HCT116 (cell line): ENCODE results near the gene DENND1A. TPM values are rescaled to one million over a fixed set of nuclear protein-coding genes. Genes with fewer than 3 reads are reported as not detected.

Experiments used
- ATAC-seq: fragments of 200-7000 bp; cut with Tn5 transposase; 2 replicates; pipeline ENCODE4 v1.9.1; 2020; ENCODE audit warnings: mild to moderate bottlenecking, moderate library complexity
- BruUV-seq: library from RNA; stranded (reverse); fragments of 400-500 nt; replicated peaks from 2 replicates; lab custom pipeline; 2021; lab: Mats Ljungman, UMichigan
- CTCF ChIA-PET: fragments of 300-600 bp; sonication (Branson Sonifier 250); formaldehyde crosslinking; loops from one replicate; lab custom pipeline; 2021; ENCODE audit warnings: antibody characterized with exemption; lab: Charles Lee
- POLR2A ChIA-PET: fragments of 300-600, 350-600 bp; sonication (Branson Sonifier 250); formaldehyde crosslinking; loops from one replicate; lab custom pipeline; 2021; ENCODE audit warnings: antibody characterized with exemption; lab: Charles Lee
- RAD21 ChIA-PET, 2 experiments: fragments of 300-600 bp; sonication (Branson Sonifier 250); formaldehyde crosslinking; loops; one replicate each; lab custom pipeline; 2023; ENCODE audit warnings: low total read pairs in 2 of 2; ENCODE audit not compliant: uncharacterized antibody in 2 of 2, unreplicated experiment in 2 of 2, low non-redundant PET in 1 of 2; lab: Charles Lee
- DNase-seq: peaks from one replicate; pipeline ENCODE4 v3.0.0-alpha.2; 2010; ENCODE audit warnings: low read depth, low spot score
- H2AFZ ChIP-seq: fragments of 200-600 bp; shearing (Covaris generic), sonication (generic); 2 replicates; pipeline ENCODE4 v1.6.1; 2017; ENCODE audit warnings: low read depth, mixed run types, mixed read lengths, antibody characterized with exemption, low read length; ENCODE audit not compliant: poor library complexity, severe bottlenecking
- H3K27ac ChIP-seq: 2 replicates; pipeline ENCODE4 v1.5.1; 2012; ENCODE audit warnings: low read depth, low read length
- H3K27me3 ChIP-seq: fragments of 200-600 bp; sonication (generic); 2 replicates; pipeline ENCODE4 v1.6.1; 2016; ENCODE audit warnings: mixed run types, low read length, mixed read lengths; ENCODE audit not compliant: insufficient read depth
- H3K36me3 ChIP-seq, 2 experiments: fragments of 200-500 bp in 1 of 2; fragments of 200-600 bp in 1 of 2; sonication (Bioruptor generic) in 1 of 2; sonication (generic) in 1 of 2; 2 replicates each; pipeline versions ENCODE4 v1.5.1 to v1.6.1; 2014 to 2016; ENCODE audit warnings: low read length in 2 of 2, inconsistent platforms in 1 of 2, mixed read lengths in 1 of 2, mixed run types in 1 of 2; ENCODE audit not compliant: insufficient read depth in 2 of 2, control insufficient read depth in 1 of 2
- H3K4me1 ChIP-seq, 2 experiments: fragments of 200-600 bp in 1 of 2; sonication (generic) in 1 of 2; 2 replicates each; pipeline versions ENCODE4 v1.5.1 to v1.6.1; 2012 to 2017; ENCODE audit warnings: low read length in 2 of 2, inconsistent platforms in 1 of 2, mild to moderate bottlenecking in 1 of 2, mixed read lengths in 1 of 2, mixed run types in 1 of 2, moderate library complexity in 1 of 2; ENCODE audit not compliant: insufficient read depth in 2 of 2, control insufficient read depth in 1 of 2
- H3K4me2 ChIP-seq: fragments of 200-600 bp; sonication (generic); 2 replicates; pipeline ENCODE4 v1.6.1; 2017; ENCODE audit warnings: mixed run types, low read length, mixed read lengths
- H3K4me3 ChIP-seq, 2 experiments: fragments of 200-600 bp in 1 of 2; sonication (generic) in 1 of 2; replicated peaks in 1 of 2; 2 replicates each; pipeline ENCODE4 v1.5.1; 2011 to 2016; ENCODE audit warnings: low read length in 2 of 2, control low read depth in 1 of 2, low read depth in 1 of 2, mild to moderate bottlenecking in 1 of 2, mixed read lengths in 1 of 2, mixed run types in 1 of 2
- H3K79me2 ChIP-seq: fragments of 200-600 bp; sonication (generic); 2 replicates; pipeline ENCODE4 v1.6.1; 2017; ENCODE audit warnings: mild to moderate bottlenecking, mixed run types, low read length, moderate library complexity, mixed read lengths; ENCODE audit not compliant: insufficient read depth
- H3K9ac ChIP-seq: fragments of 200-600 bp; sonication (generic); 2 replicates; pipeline ENCODE4 v1.6.1; 2016; ENCODE audit warnings: low read length, mixed read lengths
- H3K9me2 ChIP-seq: fragments of 200-600 bp; sonication (generic), shearing (Covaris generic); 2 replicates; pipeline ENCODE4 v1.6.1; 2017; ENCODE audit warnings: mixed run types, mild to moderate bottlenecking, moderate library complexity; ENCODE audit not compliant: insufficient read depth
- H3K9me3 ChIP-seq, 2 experiments: fragments of 200-500 bp in 1 of 2; fragments of 200-600 bp in 1 of 2; sonication (Bioruptor generic) in 1 of 2; sonication (generic) in 1 of 2; 2 replicates each; pipeline ENCODE4 v1.6.1; 2014 to 2017; ENCODE audit warnings: low read length in 2 of 2, mixed read lengths in 2 of 2, inconsistent platforms in 1 of 2, low read depth in 1 of 2, mild to moderate bottlenecking in 1 of 2, mixed run types in 1 of 2, moderate library complexity in 1 of 2; ENCODE audit not compliant: control insufficient read depth in 1 of 2, insufficient read depth in 1 of 2
- H4K20me1 ChIP-seq: fragments of 200-600 bp; sonication (generic), shearing (Covaris generic); 2 replicates; pipeline ENCODE4 v1.6.1; 2017; ENCODE audit warnings: mixed run types, mild to moderate bottlenecking, moderate library complexity; ENCODE audit not compliant: insufficient read depth
- ATF3 ChIP-seq: IDR thresholded peaks from 2 replicates; pipeline ENCODE4 v1.6.1; 2012
- CBX3 ChIP-seq: IDR thresholded peaks from 2 replicates; pipeline ENCODE4 v1.6.1; 2012; ENCODE audit warnings: low read depth
- CEBPB ChIP-seq: IDR thresholded peaks from 2 replicates; pipeline ENCODE4 v1.6.1; 2012; ENCODE audit warnings: low read depth
- CTCF ChIP-seq, 3 experiments: fragments of 200-600 bp in 1 of 3; sonication (generic) in 1 of 3; IDR thresholded peaks in 2 of 3; conservative IDR thresholded peaks in 1 of 3; 2 replicates each; pipeline ENCODE4 v1.5.1; 2012 to 2017; ENCODE audit warnings: low read depth in 2 of 3, low read length in 2 of 3, antibody characterized with exemption in 1 of 3, borderline replicate concordance in 1 of 3, control low read depth in 1 of 3, mild to moderate bottlenecking in 1 of 3, mixed read lengths in 1 of 3, mixed run types in 1 of 3, moderate library complexity in 1 of 3; ENCODE audit not compliant: insufficient read depth in 1 of 3
- EGR1 ChIP-seq: IDR thresholded peaks from 2 replicates; pipeline ENCODE4 v1.6.1; 2012; ENCODE audit warnings: low read depth
- ELF1 ChIP-seq: IDR thresholded peaks from 2 replicates; pipeline ENCODE4 v1.6.1; 2012; ENCODE audit warnings: low read depth, borderline replicate concordance
- EZH2 ChIP-seq: fragments of 200-600 bp; sonication (generic); IDR thresholded peaks from 2 replicates; pipeline ENCODE4 v1.6.1; 2017; ENCODE audit warnings: antibody characterized with exemption, mixed run types
- EZH2phosphoT487 ChIP-seq: fragments of 200-600 bp; IDR thresholded peaks from 2 replicates; pipeline ENCODE4 v1.6.1; 2018; ENCODE audit warnings: antibody characterized with exemption, borderline replicate concordance
- FOSL1 ChIP-seq: IDR thresholded peaks from 2 replicates; pipeline ENCODE4 v1.6.1; 2012; ENCODE audit warnings: low read depth
- JUND ChIP-seq: IDR thresholded peaks from 2 replicates; pipeline ENCODE4 v1.6.1; 2012
- POLR2A ChIP-seq: IDR thresholded peaks from 2 replicates; pipeline ENCODE4 v1.7.0; 2011; ENCODE audit warnings: borderline replicate concordance; ENCODE audit not compliant: insufficient read depth, insufficient read length; ENCODE audit errors: extremely low read depth
- POLR2AphosphoS5 ChIP-seq: IDR thresholded peaks from 2 replicates; pipeline ENCODE4 v1.6.1; 2011; ENCODE audit warnings: mild to moderate bottlenecking, low read depth, low read length, moderate library complexity
- RAD21 ChIP-seq: IDR thresholded peaks from 2 replicates; pipeline ENCODE4 v1.6.1; 2012; ENCODE audit warnings: low read depth, mild to moderate bottlenecking
- SP1 ChIP-seq: IDR thresholded peaks from 2 replicates; pipeline ENCODE4 v1.6.1; 2012; ENCODE audit warnings: low read depth
- TCF7L2 ChIP-seq: IDR thresholded peaks from 2 replicates; pipeline ENCODE4 v1.7.0; 2011; ENCODE audit warnings: borderline replicate concordance, inconsistent platforms; ENCODE audit not compliant: insufficient read depth, insufficient read length; ENCODE audit errors: extremely low read depth
- YY1 ChIP-seq: IDR thresholded peaks from 2 replicates; pipeline ENCODE4 v1.6.1; 2011; ENCODE audit warnings: low read length, low read depth, moderate library complexity, mild to moderate bottlenecking; ENCODE audit not compliant: insufficient replicate concordance; ENCODE audit errors: extremely low read depth
- ZFX ChIP-seq: fragments of 450-650 bp; IDR thresholded peaks from 2 replicates; pipeline ENCODE4 v1.6.1; 2017
- intact Hi-C: fragments of 100-400 bp; cut with micrococcal nuclease; formaldehyde crosslinking; loops from 2 replicates; pipeline ENCODE4 v1.10.0; 2022
- total RNA-seq: library from RNA; stranded (reverse); gene quantifications from one replicate; pipeline ENCODE4 v1.2.1, GENCODE V29; 2021; ENCODE audit not compliant: unreplicated experiment
- TF ChIP-seq, protein P1 (sequence below): IDR thresholded peaks from 2 replicates; pipeline ENCODE4 v1.6.1; 2012; ENCODE audit warnings: low read depth
- TF ChIP-seq, protein P2 (sequence below): IDR thresholded peaks from 2 replicates; pipeline ENCODE4 v1.6.1; 2011; ENCODE audit warnings: mild to moderate bottlenecking, low read length, moderate library complexity; ENCODE audit not compliant: insufficient replicate concordance; ENCODE audit errors: extremely low read depth

The DENND1A gene
- total RNA-seq, 1 experiment from 2014 or later: 33.0 TPM

DNA sequence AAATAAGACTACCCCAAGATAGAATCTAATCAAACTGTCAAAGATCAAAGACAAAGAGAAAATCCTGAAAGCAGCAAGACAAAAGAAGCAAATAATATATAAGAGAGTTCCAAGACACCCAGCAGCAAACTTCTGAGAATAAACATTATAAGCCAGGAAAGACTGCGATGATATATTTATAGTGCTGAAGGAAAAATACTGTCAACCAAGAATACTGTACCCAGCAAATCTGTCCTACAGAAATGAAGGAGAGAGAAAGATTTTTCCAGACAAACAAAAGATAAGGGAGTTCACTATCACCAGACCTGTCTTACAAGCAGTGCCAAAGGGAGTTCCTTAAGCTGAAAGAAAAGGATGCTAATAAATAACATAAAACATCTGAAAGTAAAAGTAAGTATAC is 227.4 kb downstream of the DENND1A start:
- intact Hi-C loops: no loop called here
- CTCF ChIA-PET: no interaction called here
- no peaks in the 10 kb centered on the region for H3K9me3 ChIP-seq
- no peak overlapping the region for H3K27ac ChIP-seq
- no peaks in the 10 kb centered on the region for H3K9me2 ChIP-seq
- H3K9ac ChIP-seq: no peak overlapping the region
- H3K27me3 ChIP-seq: no peaks in the 10 kb centered on the region
- ATAC-seq (no peak), DNase-seq (no peak)
- RAD21 ChIA-PET: no interaction called here
- H3K79me2 ChIP-seq: no peaks in the 10 kb centered on the region
- TF ChIP-seq TCF7L2 (no peak), EZH2phosphoT487 (no peak), POLR2AphosphoS5 (no peak), FOSL1 (no peak), SP1 (no peak), JUND (no peak), YY1 (no peak), CTCF (IDR thresholded peaks at IDR 0.05 in 2 of 3, conservative IDR thresholded peaks at IDR 0.05 in 1 of 3; ENCODE audit: borderline replicate concordance in 1 of 3, insufficient read depth in 1 of 3, low read depth in 2 of 3, low read length in 2 of 3) (no peak), EZH2 (no peak), ATF3 (no peak), CEBPB (no peak), RAD21 (no peak), POLR2A (no peak), CBX3 (no peak), EGR1 (no peak), ELF1 (no peak), ZFX (no peak)
- TF ChIP-seq, protein P1, sequence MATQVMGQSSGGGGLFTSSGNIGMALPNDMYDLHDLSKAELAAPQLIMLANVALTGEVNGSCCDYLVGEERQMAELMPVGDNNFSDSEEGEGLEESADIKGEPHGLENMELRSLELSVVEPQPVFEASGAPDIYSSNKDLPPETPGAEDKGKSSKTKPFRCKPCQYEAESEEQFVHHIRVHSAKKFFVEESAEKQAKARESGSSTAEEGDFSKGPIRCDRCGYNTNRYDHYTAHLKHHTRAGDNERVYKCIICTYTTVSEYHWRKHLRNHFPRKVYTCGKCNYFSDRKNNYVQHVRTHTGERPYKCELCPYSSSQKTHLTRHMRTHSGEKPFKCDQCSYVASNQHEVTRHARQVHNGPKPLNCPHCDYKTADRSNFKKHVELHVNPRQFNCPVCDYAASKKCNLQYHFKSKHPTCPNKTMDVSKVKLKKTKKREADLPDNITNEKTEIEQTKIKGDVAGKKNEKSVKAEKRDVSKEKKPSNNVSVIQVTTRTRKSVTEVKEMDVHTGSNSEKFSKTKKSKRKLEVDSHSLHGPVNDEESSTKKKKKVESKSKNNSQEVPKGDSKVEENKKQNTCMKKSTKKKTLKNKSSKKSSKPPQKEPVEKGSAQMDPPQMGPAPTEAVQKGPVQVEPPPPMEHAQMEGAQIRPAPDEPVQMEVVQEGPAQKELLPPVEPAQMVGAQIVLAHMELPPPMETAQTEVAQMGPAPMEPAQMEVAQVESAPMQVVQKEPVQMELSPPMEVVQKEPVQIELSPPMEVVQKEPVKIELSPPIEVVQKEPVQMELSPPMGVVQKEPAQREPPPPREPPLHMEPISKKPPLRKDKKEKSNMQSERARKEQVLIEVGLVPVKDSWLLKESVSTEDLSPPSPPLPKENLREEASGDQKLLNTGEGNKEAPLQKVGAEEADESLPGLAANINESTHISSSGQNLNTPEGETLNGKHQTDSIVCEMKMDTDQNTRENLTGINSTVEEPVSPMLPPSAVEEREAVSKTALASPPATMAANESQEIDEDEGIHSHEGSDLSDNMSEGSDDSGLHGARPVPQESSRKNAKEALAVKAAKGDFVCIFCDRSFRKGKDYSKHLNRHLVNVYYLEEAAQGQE: no peak
- TF ChIP-seq, protein P2, sequence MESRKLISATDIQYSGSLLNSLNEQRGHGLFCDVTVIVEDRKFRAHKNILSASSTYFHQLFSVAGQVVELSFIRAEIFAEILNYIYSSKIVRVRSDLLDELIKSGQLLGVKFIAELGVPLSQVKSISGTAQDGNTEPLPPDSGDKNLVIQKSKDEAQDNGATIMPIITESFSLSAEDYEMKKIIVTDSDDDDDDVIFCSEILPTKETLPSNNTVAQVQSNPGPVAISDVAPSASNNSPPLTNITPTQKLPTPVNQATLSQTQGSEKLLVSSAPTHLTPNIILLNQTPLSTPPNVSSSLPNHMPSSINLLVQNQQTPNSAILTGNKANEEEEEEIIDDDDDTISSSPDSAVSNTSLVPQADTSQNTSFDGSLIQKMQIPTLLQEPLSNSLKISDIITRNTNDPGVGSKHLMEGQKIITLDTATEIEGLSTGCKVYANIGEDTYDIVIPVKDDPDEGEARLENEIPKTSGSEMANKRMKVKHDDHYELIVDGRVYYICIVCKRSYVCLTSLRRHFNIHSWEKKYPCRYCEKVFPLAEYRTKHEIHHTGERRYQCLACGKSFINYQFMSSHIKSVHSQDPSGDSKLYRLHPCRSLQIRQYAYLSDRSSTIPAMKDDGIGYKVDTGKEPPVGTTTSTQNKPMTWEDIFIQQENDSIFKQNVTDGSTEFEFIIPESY: no peak
- H4K20me1 ChIP-seq: no peaks in the 10 kb centered on the region
- POLR2A ChIA-PET: no interaction called here
- H3K4me3 ChIP-seq: no peak overlapping the region
- no peaks in the 10 kb centered on the region for H3K36me3 ChIP-seq
- H2AFZ ChIP-seq: no peak overlapping the region
- H3K4me2 ChIP-seq: no peak overlapping the region
- BruUV-seq: no TSS peak
- no peaks in the 10 kb centered on the region for H3K4me1 ChIP-seq
